ENCODE measurements around the gene HSD17B1.

- TF ChIP-seq CTCF (IDR thresholded peaks at IDR 0.05; ENCODE audit: low read length) (no peak), EZH2 (optimal IDR thresholded peaks at IDR 0.05; ENCODE audit: low read depth, low read length) (no peak)
Measured at GRCh38 chr17:42547001-42547461, 5.7 kb upstream of the HSD17B1 start.
